GM12891 (cell line): ENCODE results near the gene ITGAX.

ENCODE experiments used
- DNase-seq: peaks from one replicate; pipeline ENCODE4 v3.0.0; 2011; ENCODE audit warnings: low spot score; ENCODE audit not compliant: insufficient read length
- FAIRE-seq: peaks from 2 replicates; lab custom pipeline; 2011; peaks lifted over from hg19 to GRCh38; lab: Jason Lieb, UNC
- PAX5 ChIP-seq: IDR thresholded peaks from 2 replicates; pipeline ENCODE4 v1.6.1; 2011; ENCODE audit warnings: low read length, moderate library complexity, mild to moderate bottlenecking; ENCODE audit not compliant: insufficient read depth, severe bottlenecking
- POLR2A ChIP-seq: IDR thresholded peaks from 2 replicates; pipeline ENCODE4 v1.6.1; 2011; ENCODE audit warnings: low read depth, low read length, control low read depth
- POLR2AphosphoS5 ChIP-seq: IDR thresholded peaks from 2 replicates; pipeline ENCODE4 v1.6.1; 2011; ENCODE audit warnings: low read depth, low read length, control low read depth
- POU2F2 ChIP-seq: IDR thresholded peaks from 2 replicates; pipeline ENCODE4 v1.6.1; 2011; ENCODE audit warnings: low read depth, mild to moderate bottlenecking, control low read depth, low read length, moderate library complexity
- SPI1 ChIP-seq: IDR thresholded peaks from 2 replicates; pipeline ENCODE4 v1.6.1; 2011; ENCODE audit warnings: low read depth, low read length, control low read depth
- TAF1 ChIP-seq: IDR thresholded peaks from 2 replicates; pipeline ENCODE4 v1.6.1; 2011; ENCODE audit warnings: low read depth, low read length, control low read depth

The ITGAX gene

GRCh38 chr16:31360251-31360650 is 5.3 kb downstream of the ITGAX start:
- FAIRE-seq (no peak), DNase-seq (no peak)
- no peak for TF ChIP-seq POU2F2
- TF ChIP-seq POLR2A, result no peak
- no peak for TF ChIP-seq SPI1

GRCh38 chr16:31361201-31362110 is 6.5 kb downstream of the ITGAX start:
- DNase-seq (no peak), FAIRE-seq (no peak)
- TF ChIP-seq SPI1 (no peak), POLR2A (no peak), POLR2AphosphoS5 (no peak), POU2F2 (no peak), PAX5 (no peak), TAF1 (no peak)

- no peak for FAIRE-seq
- no peak for DNase-seq
- TF ChIP-seq POU2F2, result no peak
- TF ChIP-seq TAF1, result no peak
- no peak for TF ChIP-seq SPI1
- TF ChIP-seq POLR2AphosphoS5, result no peak
- no peak for TF ChIP-seq PAX5
Observed at GRCh38 chr16:31362476-31363405, 7.8 kb downstream of the ITGAX start.

GRCh38 chr16:31363721-31364120 is 8.7 kb downstream of the ITGAX start:
- no peak for FAIRE-seq
- no peak for DNase-seq
- no peak for TF ChIP-seq PAX5
- no peak for TF ChIP-seq TAF1
- no peak for TF ChIP-seq POLR2AphosphoS5
- TF ChIP-seq SPI1, result no peak
- no peak for TF ChIP-seq POLR2A
- no peak for TF ChIP-seq POU2F2

GRCh38 chr16:31364421-31364820 is 9.4 kb downstream of the ITGAX start:
- DNase-seq, result no peak
- FAIRE-seq, result no peak
- no peak for TF ChIP-seq TAF1
- no peak for TF ChIP-seq POU2F2
- TF ChIP-seq POLR2AphosphoS5, result no peak
- TF ChIP-seq PAX5, result no peak
- no peak for TF ChIP-seq POLR2A
- TF ChIP-seq SPI1, result no peak

GRCh38 chr16:31365131-31365865 is 10.3 kb downstream of the ITGAX start:
- DNase-seq (peak; percentile 57), FAIRE-seq (peak; percentile 94)
- TF ChIP-seq POLR2A (no peak), POLR2AphosphoS5 (no peak), TAF1 (no peak)

GRCh38 chr16:31367853-31368252 is 12.9 kb downstream of the ITGAX start:
- DNase-seq (no peak), FAIRE-seq (no peak)
- TF ChIP-seq POU2F2 (no peak), SPI1 (peak; percentile 45; the same call in 1 of the 2 replicates)

GRCh38 chr16:31371008-31371407 is 16.0 kb downstream of the ITGAX start:
- FAIRE-seq, result no peak
- DNase-seq, result no peak
- no peak for TF ChIP-seq TAF1
- TF ChIP-seq POLR2AphosphoS5, result no peak
- TF ChIP-seq POLR2A, result no peak
- TF ChIP-seq SPI1, result no peak
- TF ChIP-seq PAX5, result no peak
- no peak for TF ChIP-seq POU2F2

GRCh38 chr16:31371619-31372484 is 16.9 kb downstream of the ITGAX start:
- TF ChIP-seq POU2F2, result no peak
- TF ChIP-seq POLR2AphosphoS5, result no peak
- FAIRE-seq (no peak), DNase-seq (no peak)
